Stimulated activated CD8-positive, alpha-beta memory T cell treated with anti-CD3 and anti-CD28 coated beads, Interleukin-15, amount 100 ng/mL, for 24 hours (primary cell): Measurements from ENCODE around the gene SMARCC1.
A peak's percentile ranks its signal among the peaks of the same experiment; 100 is the strongest.
"Not testable (repeated sequence)": the region's sequence is repeated elsewhere in the genome, so short reads cannot be mapped to it uniquely, and the experiment has no call there.

Experiments used
- DNase-seq: peaks from one replicate; pipeline ENCODE4 v3.0.0-alpha.2; 2020; ENCODE audit warnings: low read depth

SMARCC1 gene

GRCh38 chr3:47781685-47782445 is at the start of gene SMARCC1:
Gene SMARCC1, minus strand, starts transcription at chr3:47781893. Its CDS starts 96 bp downstream, at chr3:47781797.
- DNase-seq, result peak; percentile 94

GRCh38 chr3:47829482-47829881 is 47.8 kb upstream of the SMARCC1 start:
- DNase-seq, result not testable (repeated sequence)

GRCh38 chr3:47825590-47825989 is 43.9 kb upstream of the SMARCC1 start:
- DNase-seq, result no peak

GRCh38 chr3:47824541-47825473 is 43.1 kb upstream of the SMARCC1 start:
- peak; percentile 59 for DNase-seq

DNA sequence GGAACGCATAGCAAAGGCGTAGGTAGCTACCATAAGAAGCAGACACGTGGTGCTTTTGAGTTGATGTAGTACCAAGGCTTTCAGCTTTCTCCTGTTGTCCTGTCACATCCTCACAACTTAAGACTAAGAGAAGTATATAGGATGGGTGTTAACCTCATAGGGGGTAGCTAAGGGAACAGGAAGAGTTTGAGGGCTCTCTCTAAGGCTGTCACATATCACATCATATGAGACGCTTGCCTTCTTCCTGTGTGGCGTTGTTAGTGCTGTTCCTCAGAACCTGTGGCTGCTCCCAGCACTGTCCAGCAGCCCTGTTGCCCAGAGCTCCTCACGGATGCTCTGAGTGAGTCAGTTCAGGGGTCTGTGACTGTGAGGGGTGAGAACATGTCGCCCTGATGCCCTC is 35.9 kb upstream of the SMARCC1 start:
- no peak for DNase-seq

- DNase-seq, result no peak
Observed at GRCh38 chr3:47813551-47814177, 32.0 kb upstream of the SMARCC1 start.

GRCh38 chr3:47804577-47804976 is 22.9 kb upstream of the SMARCC1 start:
- no peak for DNase-seq

DNA sequence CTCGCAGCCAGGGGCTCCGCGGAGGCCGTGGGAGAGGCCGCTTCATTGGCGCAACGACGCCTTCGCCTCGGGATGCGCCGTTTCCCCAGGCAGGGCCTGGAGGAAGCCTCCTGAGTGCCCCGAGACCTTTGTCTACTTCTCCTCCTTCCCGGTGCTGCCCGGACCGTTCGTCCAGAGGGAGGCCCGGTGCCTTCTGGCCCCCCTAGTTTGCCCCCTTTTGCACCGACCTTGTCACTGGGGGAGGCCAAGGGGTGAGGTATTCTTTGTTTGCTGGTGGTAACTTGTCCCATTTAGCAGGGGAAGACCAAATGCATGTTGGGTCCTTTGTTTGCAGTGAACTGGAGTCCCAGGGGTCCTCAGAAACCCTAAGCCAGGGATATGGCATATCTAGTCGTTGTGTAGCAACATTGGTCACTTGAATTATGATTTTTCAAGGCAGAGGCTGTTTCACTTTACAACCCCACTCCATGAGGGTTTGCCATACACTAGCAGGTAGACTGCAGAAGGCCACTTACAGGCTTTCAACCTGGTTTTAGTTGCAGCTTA is 21.9 kb upstream of the SMARCC1 start:
- peak; percentile 21 for DNase-seq

DNA sequence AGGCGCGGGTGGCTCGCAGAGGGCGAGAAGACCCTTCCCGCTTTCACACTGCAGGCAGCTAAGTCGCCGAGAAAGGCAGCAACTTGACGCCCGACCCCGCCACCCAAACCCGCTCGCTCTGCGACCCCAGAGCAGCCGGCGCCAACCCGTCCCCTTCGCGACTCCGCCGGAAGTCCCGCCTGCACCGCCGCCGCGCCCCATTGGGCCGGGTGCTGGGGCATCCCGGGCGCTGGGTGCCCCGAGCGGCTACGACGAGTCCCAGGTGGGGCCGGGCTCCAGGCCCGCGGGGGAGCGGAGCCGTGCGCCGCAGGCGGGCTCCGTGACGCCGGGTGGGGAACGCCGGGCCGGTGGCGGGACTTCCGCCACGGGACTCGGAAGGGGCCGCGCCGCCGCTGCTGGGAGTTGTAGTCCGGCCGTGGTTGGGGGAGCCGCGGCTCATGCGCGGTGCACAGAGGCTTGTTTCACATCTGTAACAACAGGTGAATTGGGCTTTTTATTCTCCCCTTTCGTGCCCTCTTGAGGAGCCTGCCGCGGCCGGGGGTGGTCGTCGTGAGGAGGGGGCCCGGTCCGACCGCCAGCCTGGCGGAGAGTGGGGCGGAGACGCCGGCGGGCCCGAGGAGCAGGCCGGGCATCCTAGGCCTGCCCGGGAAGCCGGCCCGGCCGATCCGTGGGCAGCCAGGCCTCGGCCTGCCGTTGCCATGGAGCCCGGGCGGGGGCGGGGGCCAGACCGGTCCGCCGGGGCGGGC is 21.2 kb upstream of the SMARCC1 start, which contains the start of gene DHX30:
TSS of gene DHX30 (plus strand) at position 405 of the 746 bp plus-strand sequence. CDS start 7,546 bp downstream, outside the sequence.
- DNase-seq, result peak; percentile 79

DNA sequence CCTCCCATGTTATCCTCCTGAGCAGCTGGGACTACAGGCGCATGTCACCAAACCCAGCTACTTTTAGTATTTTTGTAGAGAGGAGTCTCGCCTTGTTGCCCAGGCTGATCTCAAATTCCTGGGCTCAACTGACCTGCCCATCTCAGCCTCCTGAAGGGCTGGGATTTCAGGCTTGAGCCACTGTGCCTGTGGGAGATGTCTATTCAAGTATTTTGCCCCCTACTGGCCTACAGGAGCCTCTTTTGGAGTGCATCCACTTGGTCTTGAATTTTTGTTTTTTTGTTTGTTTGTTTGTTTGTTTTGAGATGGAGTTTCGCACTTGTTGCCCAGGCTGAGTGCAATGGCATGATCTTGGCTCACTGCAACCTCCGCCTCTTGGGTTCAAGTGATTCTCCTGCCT is 18.0 kb upstream of the SMARCC1 start:
- DNase-seq, result no peak

DNA sequence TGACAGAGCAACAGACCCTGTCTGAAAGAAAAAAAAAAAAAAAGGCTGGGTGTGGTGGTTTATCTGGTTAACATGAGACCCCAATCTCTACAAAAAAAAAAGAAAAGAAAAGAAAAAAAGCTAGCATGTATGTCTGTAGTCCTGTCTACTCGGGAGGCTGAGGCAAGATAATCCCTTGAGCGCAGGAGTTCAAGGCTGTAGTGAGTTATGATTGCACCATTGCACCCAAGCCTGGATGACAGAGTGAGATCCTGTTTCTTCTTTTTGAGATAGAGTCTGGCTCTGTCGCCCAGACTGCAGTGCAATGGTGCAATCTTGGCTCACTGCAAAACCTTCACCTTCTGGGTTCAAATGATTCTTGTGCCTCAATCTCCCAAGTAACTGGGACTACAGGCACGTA is 12.9 kb upstream of the SMARCC1 start:
- no peak for DNase-seq

DNA sequence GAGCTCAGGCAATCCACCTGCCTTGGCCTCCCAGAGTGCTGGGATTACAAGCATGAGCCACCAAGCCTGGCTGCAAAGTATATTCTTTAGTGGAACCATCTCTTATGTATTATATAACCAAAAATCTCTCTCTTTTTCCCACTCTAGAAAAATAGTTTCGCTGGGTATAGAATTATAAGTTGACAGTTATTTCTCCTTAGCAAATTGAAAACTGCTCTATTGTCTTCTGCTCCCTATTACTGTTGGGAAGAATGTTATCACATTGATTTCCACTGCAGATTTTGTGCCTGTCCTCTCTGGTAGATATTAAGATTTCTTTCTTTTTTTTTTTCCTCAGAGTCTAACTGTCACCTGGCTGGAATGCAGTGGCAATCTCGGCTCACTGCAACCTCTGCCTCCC is 11.0 kb upstream of the SMARCC1 start:
- DNase-seq, result no peak

GRCh38 chr3:47791193-47791855 is 9.6 kb upstream of the SMARCC1 start:
- DNase-seq, result no peak

- no peak for DNase-seq
Observed at GRCh38 chr3:47783673-47784072, 2.0 kb upstream of the SMARCC1 start.

GRCh38 chr3:47782446-47783308 is 984 bp upstream of the SMARCC1 start:
- no peak for DNase-seq

GRCh38 chr3:47780741-47781684 is 680 bp downstream of the SMARCC1 start:
- DNase-seq, result peak; percentile 44

- DNase-seq, result no peak
Observed at GRCh38 chr3:47778746-47779145, 2.9 kb downstream of the SMARCC1 start.

GRCh38 chr3:47772788-47773187 is 8.9 kb downstream of the SMARCC1 start:
- no peak for DNase-seq

DNA sequence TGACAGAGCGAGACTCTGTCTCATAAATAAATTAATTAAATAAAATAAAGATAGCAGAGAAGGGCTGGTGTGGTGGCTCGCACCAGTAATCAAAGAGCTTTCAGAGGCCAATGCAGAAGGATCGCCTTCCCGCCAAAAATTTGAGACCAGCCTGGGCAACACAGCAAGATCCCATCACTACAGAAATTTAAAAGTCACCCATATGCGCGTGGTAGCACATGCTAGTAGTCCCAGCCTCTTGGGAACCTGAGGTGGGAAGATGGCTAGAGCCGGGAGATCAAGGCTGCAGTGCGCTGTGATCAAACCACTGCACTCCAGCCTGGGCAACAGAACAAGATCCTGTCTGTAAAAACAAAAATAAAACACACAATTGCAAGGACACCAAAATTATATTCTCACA is 9.6 kb downstream of the SMARCC1 start:
- no peak for DNase-seq
